Neural crest cell (in vitro differentiated cells): ENCODE measurements around the gene ADSS1. TPM values are rescaled to one million over a fixed set of nuclear protein-coding genes. Genes with fewer than 3 reads are reported as not detected.

Experiments
- DNase-seq: peaks from one replicate; pipeline ENCODE4 v3.0.0; 2021; ENCODE audit warnings: low read depth, mixed read lengths, low spot score
- H3K27ac Mint-ChIP-seq: one replicate; pipeline ENCODE4 v1.8.0; 2021; ENCODE audit warnings: mild to moderate bottlenecking, mixed read lengths; ENCODE audit not compliant: unreplicated experiment
- H3K27me3 Mint-ChIP-seq: 2 replicates; pipeline ENCODE4 v1.8.0; 2021; ENCODE audit warnings: low read depth, mild to moderate bottlenecking, mixed read lengths
- H3K36me3 Mint-ChIP-seq: 2 replicates; pipeline ENCODE4 v1.8.0; 2021; ENCODE audit warnings: low read depth, mild to moderate bottlenecking, mixed read lengths
- H3K4me1 Mint-ChIP-seq: 2 replicates; pipeline ENCODE4 v1.8.0; 2021; ENCODE audit warnings: mixed read lengths
- H3K4me3 Mint-ChIP-seq: one replicate; pipeline ENCODE4 v1.8.0; 2021; ENCODE audit warnings: mild to moderate bottlenecking, mixed read lengths
- H3K9me3 Mint-ChIP-seq: 2 replicates; pipeline ENCODE4 v1.8.0; 2021; ENCODE audit warnings: mixed read lengths
- CTCF ChIP-seq: fragments of 200-600 bp; sonication (generic); conservative IDR thresholded peaks from 2 replicates; pipeline ENCODE4 v1.5.0; 2021; ENCODE audit warnings: antibody characterized with exemption, mild to moderate bottlenecking
- total RNA-seq: library from RNA; stranded (reverse); gene quantifications from 2 replicates; pipeline ENCODE4 v1.2.1, GENCODE V29; 2021

The ADSS1 gene
- total RNA-seq, 1 donor from 2014 or later: 5.0 TPM

DNA sequence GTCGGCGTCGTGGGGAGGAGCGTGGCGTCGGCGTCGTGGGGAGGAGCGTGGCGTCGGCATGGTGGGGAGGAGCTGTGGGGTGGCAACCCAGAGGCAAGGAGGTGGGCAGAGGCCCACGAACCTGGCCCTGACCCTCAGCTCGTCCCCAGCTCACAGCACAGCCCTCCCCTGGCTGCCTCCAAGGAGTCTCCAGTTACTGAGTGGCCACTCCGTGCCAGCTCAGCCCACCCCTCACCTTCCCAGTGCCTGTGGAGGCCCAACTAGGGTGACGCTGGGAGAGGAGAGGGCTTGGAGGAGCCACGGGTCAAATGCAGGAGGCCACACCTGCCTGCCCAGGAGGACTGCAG is 5.8 kb downstream of the ADSS1 start:
- Mint-ChIP-seq H3K27me3 (peaks cover 6% of the 10 kb centered on the region), H3K4me3 (no peak overlapping the region), H3K27ac (no peak overlapping the region), H3K4me1 (peaks cover 5% of the 10 kb centered on the region), H3K36me3 (no peaks in the 10 kb centered on the region), H3K9me3 (no peaks in the 10 kb centered on the region)
- TF ChIP-seq CTCF: no peak
- no peak for DNase-seq

- H3K9me3 Mint-ChIP-seq: no peaks in the 10 kb centered on the region
- no peak for TF ChIP-seq CTCF
- H3K4me1 Mint-ChIP-seq: peaks cover under 1% of the 10 kb centered on the region
- no peak for DNase-seq
- H3K36me3 Mint-ChIP-seq: no peaks in the 10 kb centered on the region
- no peak overlapping the region for H3K4me3 Mint-ChIP-seq
- H3K27ac Mint-ChIP-seq: no peak overlapping the region
- peaks cover 3% of the 10 kb centered on the region for H3K27me3 Mint-ChIP-seq
Measured at GRCh38 chr14:104730487-104730886, 6.5 kb downstream of the ADSS1 start.

DNA sequence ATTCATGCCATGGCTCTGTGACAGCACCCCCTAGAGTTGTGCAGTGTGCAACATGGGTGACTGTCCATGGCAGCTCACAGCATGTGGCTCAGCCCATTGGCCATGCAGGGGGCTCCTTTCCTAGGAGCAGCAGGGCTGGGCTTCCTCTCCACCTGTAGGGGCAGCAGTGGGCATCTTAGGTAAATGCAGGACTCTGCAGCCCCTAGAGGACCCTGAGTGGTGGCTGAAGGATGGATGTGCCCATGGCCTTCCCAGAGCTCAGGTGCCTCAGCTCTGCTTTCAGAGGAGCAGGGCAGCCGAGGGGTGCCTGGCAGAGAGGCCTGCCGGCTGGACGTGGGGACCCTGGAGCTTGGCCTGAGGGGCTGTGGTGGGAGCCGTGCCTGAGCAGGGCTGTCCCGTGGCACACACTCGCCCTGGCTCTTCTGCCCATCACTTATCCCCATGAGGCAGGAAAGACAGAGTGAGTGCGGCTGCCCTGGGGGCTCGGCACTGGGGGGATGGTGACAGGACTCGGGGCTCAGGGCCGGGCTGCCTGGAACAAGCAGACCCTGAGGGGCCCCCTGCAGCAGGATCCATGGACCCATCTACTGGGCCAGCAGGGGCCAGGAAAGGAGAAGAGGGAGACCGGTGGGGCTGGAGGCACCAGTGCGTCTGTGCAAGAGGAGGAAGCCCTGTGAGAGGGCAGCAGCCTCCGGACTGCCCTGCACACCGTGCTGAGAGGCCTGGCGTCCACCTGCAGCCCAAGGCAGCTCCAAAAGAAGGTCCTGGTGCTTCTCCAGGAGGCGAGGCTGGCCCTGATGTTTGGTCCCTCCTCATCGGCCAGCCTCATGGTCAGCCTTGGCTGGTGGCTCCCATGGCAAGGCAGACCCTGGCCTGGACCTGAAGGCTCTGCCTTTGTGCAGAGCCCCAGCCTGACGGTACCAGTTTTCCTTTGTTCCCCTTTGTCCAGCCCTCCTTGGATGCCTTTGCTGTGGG is 7.6 kb downstream of the ADSS1 start:
- H3K4me1 Mint-ChIP-seq: no peaks in the 10 kb centered on the region

GRCh38 chr14:104732355-104732804 is 8.4 kb downstream of the ADSS1 start:
- Mint-ChIP-seq H3K9me3 (no peaks in the 10 kb centered on the region), H3K36me3 (no peaks in the 10 kb centered on the region), H3K27me3 (peaks cover 3% of the 10 kb centered on the region), H3K4me3 (no peak overlapping the region), H3K4me1 (peaks cover 5% of the 10 kb centered on the region), H3K27ac (no peak overlapping the region)
- DNase-seq: no peak
- no peak for TF ChIP-seq CTCF

More for the DNA sequence above, 7.6 kb downstream of the ADSS1 start:
- Mint-ChIP-seq H3K27ac (no peak overlapping the region), H3K9me3 (no peaks in the 10 kb centered on the region), H3K36me3 (no peaks in the 10 kb centered on the region), H3K27me3 (peaks cover 3% of the 10 kb centered on the region), H3K4me3 (no peak overlapping the region)
- peak; percentile 50 for TF ChIP-seq CTCF
- no peak for DNase-seq

GRCh38 chr14:104732931-104733681 is 9.1 kb downstream of the ADSS1 start:
- H3K27me3 Mint-ChIP-seq: no peaks in the 10 kb centered on the region

More at GRCh38 chr14:104732931-104733681, 9.1 kb downstream of the ADSS1 start:
- no peaks in the 10 kb centered on the region for H3K36me3 Mint-ChIP-seq
- H3K27ac Mint-ChIP-seq: no peak overlapping the region
- no peaks in the 10 kb centered on the region for H3K9me3 Mint-ChIP-seq
- no peak for TF ChIP-seq CTCF
- DNase-seq: no peak
- H3K4me3 Mint-ChIP-seq: no peak overlapping the region
- peaks cover 6% of the 10 kb centered on the region for H3K4me1 Mint-ChIP-seq
